Transverse colon (tissue), 4 donors: ENCODE results near the gene HK2.

Source experiments
- CTCF ChIP-seq, 5 experiments: fragments of 200-600 bp in 3 of 5; fragments of 450-650 bp in 2 of 5; sonication (generic) in 3 of 5; IDR thresholded peaks; 1 replicate in 2 of 5; 2 replicates in 3 of 5; pipeline ENCODE4 v1.5.1; 2016 to 2017; ENCODE audit warnings: antibody characterized with exemption in 5 of 5, inconsistent platforms in 3 of 5, mild to moderate bottlenecking in 2 of 5, moderate library complexity in 1 of 5
- EP300 ChIP-seq: sonication (generic); formaldehyde crosslinking; IDR thresholded peaks from one replicate; pipeline ENCODE4 v1.6.1; 2017; ENCODE audit warnings: antibody characterized with exemption, low read depth
- POLR2A ChIP-seq: fragments of 450-650 bp; IDR thresholded peaks from one replicate; pipeline ENCODE4 v1.6.1; 2016; ENCODE audit warnings: antibody characterized with exemption, mild to moderate bottlenecking, moderate library complexity
- POLR2AphosphoS5 ChIP-seq, 3 donors: sonication (generic); formaldehyde crosslinking; IDR thresholded peaks; one replicate each; pipeline ENCODE4 v1.6.1; 2016; ENCODE audit warnings: antibody characterized with exemption in 3 of 3

- TF ChIP-seq CTCF (IDR thresholded peaks at IDR 0.05) (no peak), POLR2AphosphoS5 (IDR thresholded peaks at IDR 0.05) (no peak), EP300 (no peak), POLR2A (no peak)
These were observed 98.0 kb downstream of the HK2 start for GRCh38 chr2:74931940-74932339.
